DND-41 (cell line): ENCODE data around the gene CNTFR.

Experiments
- EZH2 ChIP-seq: IDR thresholded peaks from 3 replicates; pipeline ENCODE4 v1.6.1; 2012; ENCODE audit warnings: borderline replicate concordance, low read depth, mild to moderate bottlenecking, moderate library complexity, low read length, inconsistent platforms; ENCODE audit not compliant: severe bottlenecking
- TF ChIP-seq, protein P1 (sequence below): IDR thresholded peaks from 2 replicates; pipeline ENCODE4 v1.5.1; 2012; ENCODE audit warnings: borderline replicate concordance, low read length, moderate library complexity, mild to moderate bottlenecking; ENCODE audit not compliant: poor library complexity, severe bottlenecking; ENCODE audit errors: extremely low read depth

DNA sequence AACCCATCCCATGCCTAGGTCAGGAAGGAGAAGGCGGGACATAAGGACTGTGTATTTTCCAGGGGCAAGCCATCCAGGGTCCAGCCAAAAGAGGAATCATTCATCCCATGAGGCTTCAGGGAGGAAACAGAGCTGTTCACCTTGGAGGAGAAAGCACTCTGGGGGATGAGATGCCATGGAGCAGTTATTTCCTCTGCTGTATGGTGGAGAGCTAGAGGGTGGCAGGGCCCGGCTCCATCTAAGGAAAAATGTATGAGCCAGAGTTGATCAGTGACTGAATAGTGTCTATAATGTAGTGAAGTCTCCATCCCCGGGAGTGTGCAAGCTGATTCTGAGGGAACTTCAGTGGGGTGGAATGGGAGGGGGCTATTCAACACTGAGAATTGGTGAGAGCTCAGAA lies 74.7 kb downstream of the CNTFR start:
- TF ChIP-seq, protein P1, sequence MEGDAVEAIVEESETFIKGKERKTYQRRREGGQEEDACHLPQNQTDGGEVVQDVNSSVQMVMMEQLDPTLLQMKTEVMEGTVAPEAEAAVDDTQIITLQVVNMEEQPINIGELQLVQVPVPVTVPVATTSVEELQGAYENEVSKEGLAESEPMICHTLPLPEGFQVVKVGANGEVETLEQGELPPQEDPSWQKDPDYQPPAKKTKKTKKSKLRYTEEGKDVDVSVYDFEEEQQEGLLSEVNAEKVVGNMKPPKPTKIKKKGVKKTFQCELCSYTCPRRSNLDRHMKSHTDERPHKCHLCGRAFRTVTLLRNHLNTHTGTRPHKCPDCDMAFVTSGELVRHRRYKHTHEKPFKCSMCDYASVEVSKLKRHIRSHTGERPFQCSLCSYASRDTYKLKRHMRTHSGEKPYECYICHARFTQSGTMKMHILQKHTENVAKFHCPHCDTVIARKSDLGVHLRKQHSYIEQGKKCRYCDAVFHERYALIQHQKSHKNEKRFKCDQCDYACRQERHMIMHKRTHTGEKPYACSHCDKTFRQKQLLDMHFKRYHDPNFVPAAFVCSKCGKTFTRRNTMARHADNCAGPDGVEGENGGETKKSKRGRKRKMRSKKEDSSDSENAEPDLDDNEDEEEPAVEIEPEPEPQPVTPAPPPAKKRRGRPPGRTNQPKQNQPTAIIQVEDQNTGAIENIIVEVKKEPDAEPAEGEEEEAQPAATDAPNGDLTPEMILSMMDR: no peak
- no peak for TF ChIP-seq EZH2
